ENCODE results near the gene RBM19.

RBM19 gene

GRCh38 chr12:113983777-113984448 lies 17.8 kb upstream of the RBM19 start:
- Histone ChIP-seq H3K36me3 (no peaks in the 10 kb centered on the region), H3K9me3 (no peaks in the 10 kb centered on the region), H3K4me3 (ENCODE audit: low read depth in 1 of 2, low read length in 1 of 2) (no peak overlapping the region), H3K4me1 (ENCODE audit: control insufficient read depth in 1 of 2, insufficient read depth in 1 of 2, low read depth in 1 of 2, low read length in 1 of 2) (no peaks in the 10 kb centered on the region), H3K27me3 (peaks cover 14% of the 10 kb centered on the region), H3K27ac (no peak overlapping the region)
- no peak for TF ChIP-seq CTCF (IDR thresholded peaks at IDR 0.05)

GRCh38 chr12:113983265-113983664 lies 17.1 kb upstream of the RBM19 start:
- Histone ChIP-seq H3K27me3 (peaks cover 14% of the 10 kb centered on the region), H3K4me1 (ENCODE audit: control insufficient read depth in 1 of 2, insufficient read depth in 1 of 2, low read depth in 1 of 2, low read length in 1 of 2) (no peaks in the 10 kb centered on the region), H3K36me3 (no peaks in the 10 kb centered on the region), H3K4me3 (ENCODE audit: low read depth in 1 of 2, low read length in 1 of 2) (no peak overlapping the region), H3K9me3 (no peaks in the 10 kb centered on the region), H3K27ac (no peak overlapping the region)
- no peak for TF ChIP-seq CTCF (IDR thresholded peaks at IDR 0.05)

GRCh38 chr12:113981876-113982275 lies 15.8 kb upstream of the RBM19 start:
- no peak for TF ChIP-seq CTCF (IDR thresholded peaks at IDR 0.05)
- no peaks in the 10 kb centered on the region for H3K36me3 ChIP-seq
- H3K27ac ChIP-seq: no peak overlapping the region
- peaks cover 7% of the 10 kb centered on the region for H3K27me3 ChIP-seq
- H3K4me1 ChIP-seq (ENCODE audit: control insufficient read depth in 1 of 2, insufficient read depth in 1 of 2, low read depth in 1 of 2, low read length in 1 of 2): no peaks in the 10 kb centered on the region
- no peak overlapping the region for H3K4me3 ChIP-seq (ENCODE audit: low read depth in 1 of 2, low read length in 1 of 2)
- no peaks in the 10 kb centered on the region for H3K9me3 ChIP-seq

GRCh38 chr12:113980537-113981337 lies 14.6 kb upstream of the RBM19 start:
- H3K36me3 ChIP-seq: no peaks in the 10 kb centered on the region
- no peak overlapping the region for H3K27ac ChIP-seq
- no peaks in the 10 kb centered on the region for H3K9me3 ChIP-seq
- H3K4me1 ChIP-seq (ENCODE audit: control insufficient read depth in 1 of 2, insufficient read depth in 1 of 2, low read depth in 1 of 2, low read length in 1 of 2): no peaks in the 10 kb centered on the region
- TF ChIP-seq CTCF (IDR thresholded peaks at IDR 0.05): peak; percentile 62
- no peak overlapping the region for H3K4me3 ChIP-seq (ENCODE audit: low read depth in 1 of 2, low read length in 1 of 2)
- peaks cover 7% of the 10 kb centered on the region for H3K27me3 ChIP-seq

GRCh38 chr12:113980054-113980453 lies 13.9 kb upstream of the RBM19 start:
- no peak for TF ChIP-seq CTCF (IDR thresholded peaks at IDR 0.05)

More at GRCh38 chr12:113980054-113980453, 13.9 kb upstream of the RBM19 start:
- H3K27me3 ChIP-seq: peaks cover 13% of the 10 kb centered on the region
- H3K27ac ChIP-seq: no peak overlapping the region
- no peaks in the 10 kb centered on the region for H3K9me3 ChIP-seq
- H3K36me3 ChIP-seq: no peaks in the 10 kb centered on the region
- no peak overlapping the region for H3K4me3 ChIP-seq (ENCODE audit: low read depth in 1 of 2, low read length in 1 of 2)
- no peaks in the 10 kb centered on the region for H3K4me1 ChIP-seq (ENCODE audit: control insufficient read depth in 1 of 2, insufficient read depth in 1 of 2, low read depth in 1 of 2, low read length in 1 of 2)

Measured in neutrophil (primary cell).